ENCODE results near the gene ZFP90. TPM values are rescaled to one million over a fixed set of nuclear protein-coding genes. Genes with fewer than 3 reads are reported as not detected.

The ZFP90 gene
- total and polyA plus RNA-seq, 2 donors (not counting 1 experiment from before 2014, with no cell fraction given), result 18.7 to 42.8 TPM

DNA sequence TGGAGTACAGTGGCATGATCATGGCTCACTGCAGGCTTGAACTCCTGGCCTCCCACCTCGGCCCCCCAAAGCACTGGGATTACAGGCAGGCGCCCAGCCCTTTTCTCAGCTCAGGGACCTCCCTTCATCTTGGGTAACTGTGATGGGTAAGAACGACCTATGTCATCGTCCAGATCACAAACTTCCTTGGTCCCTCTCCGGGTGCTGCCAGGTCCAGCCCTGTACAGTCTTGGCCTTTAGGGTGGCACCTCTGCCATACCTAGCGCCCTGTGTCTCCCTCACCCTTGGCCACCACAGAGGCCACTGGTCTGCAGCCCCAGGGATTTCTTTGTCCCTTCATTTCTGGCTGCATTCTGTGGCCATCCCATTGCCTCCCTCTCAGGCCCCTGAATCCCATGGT lies 29.7 kb upstream of the ZFP90 start:
- no peaks in the 10 kb centered on the region for H3K9me3 ChIP-seq (ENCODE audit: control insufficient read depth, insufficient read depth, low read depth, low read length)
- H3K36me3 ChIP-seq (ENCODE audit: control insufficient read depth, insufficient read depth, low read length), result no peaks in the 10 kb centered on the region
- TF ChIP-seq, protein P1, sequence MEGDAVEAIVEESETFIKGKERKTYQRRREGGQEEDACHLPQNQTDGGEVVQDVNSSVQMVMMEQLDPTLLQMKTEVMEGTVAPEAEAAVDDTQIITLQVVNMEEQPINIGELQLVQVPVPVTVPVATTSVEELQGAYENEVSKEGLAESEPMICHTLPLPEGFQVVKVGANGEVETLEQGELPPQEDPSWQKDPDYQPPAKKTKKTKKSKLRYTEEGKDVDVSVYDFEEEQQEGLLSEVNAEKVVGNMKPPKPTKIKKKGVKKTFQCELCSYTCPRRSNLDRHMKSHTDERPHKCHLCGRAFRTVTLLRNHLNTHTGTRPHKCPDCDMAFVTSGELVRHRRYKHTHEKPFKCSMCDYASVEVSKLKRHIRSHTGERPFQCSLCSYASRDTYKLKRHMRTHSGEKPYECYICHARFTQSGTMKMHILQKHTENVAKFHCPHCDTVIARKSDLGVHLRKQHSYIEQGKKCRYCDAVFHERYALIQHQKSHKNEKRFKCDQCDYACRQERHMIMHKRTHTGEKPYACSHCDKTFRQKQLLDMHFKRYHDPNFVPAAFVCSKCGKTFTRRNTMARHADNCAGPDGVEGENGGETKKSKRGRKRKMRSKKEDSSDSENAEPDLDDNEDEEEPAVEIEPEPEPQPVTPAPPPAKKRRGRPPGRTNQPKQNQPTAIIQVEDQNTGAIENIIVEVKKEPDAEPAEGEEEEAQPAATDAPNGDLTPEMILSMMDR (conservative IDR thresholded peaks at IDR 0.05 in 1 of 2, IDR thresholded peaks at IDR 0.05 in 1 of 2; ENCODE audit: low read depth in 1 of 2, low read length in 2 of 2), result no peak
- no peak for TF ChIP-seq EZH2 (IDR thresholded peaks at IDR 0.05; ENCODE audit: low read length, missing control alignments)
- no peak overlapping the region for H2AFZ ChIP-seq (ENCODE audit: low read length)
- no peaks in the 10 kb centered on the region for H4K20me1 ChIP-seq (ENCODE audit: control insufficient read depth, extremely low read depth, insufficient read depth, low read length)
- H3K27me3 ChIP-seq (ENCODE audit: control insufficient read depth, insufficient read depth, low read length), result no peaks in the 10 kb centered on the region
- H3K9ac ChIP-seq (ENCODE audit: insufficient read depth, low read length), result no peak overlapping the region
- no peak overlapping the region for H3K27ac ChIP-seq (ENCODE audit: insufficient read depth, low read length)
- no peak for DNase-seq (ENCODE audit: low read depth in 2 of 2)
- no peaks in the 10 kb centered on the region for H3K4me1 ChIP-seq (ENCODE audit: control insufficient read depth, extremely low read depth, insufficient read depth, low read length)
- H3K79me2 ChIP-seq (ENCODE audit: control insufficient read depth, insufficient read depth, low read length), result no peaks in the 10 kb centered on the region
- H3K4me3 ChIP-seq (replicated peaks in 1 of 4; ENCODE audit: control extremely low read depth in 1 of 4, insufficient read depth in 1 of 4, low read depth in 3 of 4, low read length in 4 of 4), result no peak overlapping the region
- H3K4me2 ChIP-seq (ENCODE audit: extremely low read depth, insufficient read depth, low read length), result no peak overlapping the region

DNA sequence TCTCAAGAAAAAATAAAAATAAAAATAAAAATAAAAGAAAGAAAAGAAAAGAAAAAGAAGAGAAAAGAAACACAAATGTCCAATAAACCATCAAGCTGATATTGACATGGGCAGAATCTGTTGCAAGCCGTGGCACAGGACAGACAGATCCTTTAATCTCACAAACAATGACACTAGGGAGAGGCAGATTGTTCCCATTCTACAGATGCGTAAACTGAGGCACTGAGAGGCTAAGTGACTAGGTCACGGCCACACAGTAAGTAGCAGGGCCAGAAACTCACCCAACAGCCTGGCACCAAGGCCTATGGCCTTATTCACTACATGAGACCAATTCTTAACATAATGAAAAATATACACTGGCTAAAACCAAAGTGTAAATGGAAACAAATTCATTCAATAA lies 28.3 kb upstream of the ZFP90 start:
- Histone ChIP-seq H3K79me2 (ENCODE audit: control insufficient read depth, insufficient read depth, low read length) (no peaks in the 10 kb centered on the region), H3K9ac (ENCODE audit: insufficient read depth, low read length) (no peak overlapping the region), H2AFZ (ENCODE audit: low read length) (no peak overlapping the region), H3K4me1 (ENCODE audit: control insufficient read depth, extremely low read depth, insufficient read depth, low read length) (no peaks in the 10 kb centered on the region), H3K36me3 (ENCODE audit: control insufficient read depth, insufficient read depth, low read length) (no peaks in the 10 kb centered on the region), H3K4me2 (ENCODE audit: extremely low read depth, insufficient read depth, low read length) (no peak overlapping the region), H3K9me3 (ENCODE audit: control insufficient read depth, insufficient read depth, low read depth, low read length) (no peaks in the 10 kb centered on the region), H3K4me3 (replicated peaks in 1 of 4; ENCODE audit: control extremely low read depth in 1 of 4, insufficient read depth in 1 of 4, low read depth in 3 of 4, low read length in 4 of 4) (no peak overlapping the region), H3K27me3 (ENCODE audit: control insufficient read depth, insufficient read depth, low read length) (no peaks in the 10 kb centered on the region), H4K20me1 (ENCODE audit: control insufficient read depth, extremely low read depth, insufficient read depth, low read length) (no peaks in the 10 kb centered on the region), H3K27ac (ENCODE audit: insufficient read depth, low read length) (no peak overlapping the region)
- TF ChIP-seq, protein P1 (conservative IDR thresholded peaks at IDR 0.05 in 1 of 2, IDR thresholded peaks at IDR 0.05 in 1 of 2; ENCODE audit: low read depth in 1 of 2, low read length in 2 of 2), result no peak
- no peak for TF ChIP-seq EZH2 (IDR thresholded peaks at IDR 0.05; ENCODE audit: low read length, missing control alignments)
- no peak for DNase-seq (ENCODE audit: low read depth in 2 of 2)

DNA sequence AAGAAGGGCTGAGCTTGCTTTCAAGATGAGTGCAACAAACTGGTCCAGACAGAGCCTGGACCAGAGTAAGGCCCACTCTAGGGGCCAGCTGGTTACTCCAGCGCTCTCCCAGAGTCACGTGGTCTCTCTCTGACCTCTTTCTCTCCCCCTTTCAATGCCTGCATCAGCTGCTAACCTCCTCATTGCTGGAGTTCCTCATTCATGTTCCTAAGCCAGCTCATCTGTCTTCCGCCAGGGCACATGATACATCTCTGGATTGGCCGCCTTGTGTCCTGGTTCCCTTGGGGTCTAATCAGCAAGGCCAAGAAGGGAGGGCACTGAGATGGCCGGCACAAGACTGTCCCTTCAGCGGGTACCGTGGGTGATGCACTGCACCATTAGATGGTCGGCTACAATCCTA lies 26.9 kb upstream of the ZFP90 start:
- Histone ChIP-seq H3K9me3 (ENCODE audit: control insufficient read depth, insufficient read depth, low read depth, low read length) (no peaks in the 10 kb centered on the region), H3K4me1 (ENCODE audit: control insufficient read depth, extremely low read depth, insufficient read depth, low read length) (no peaks in the 10 kb centered on the region), H3K27ac (ENCODE audit: insufficient read depth, low read length) (no peak overlapping the region), H3K9ac (ENCODE audit: insufficient read depth, low read length) (no peak overlapping the region), H3K36me3 (ENCODE audit: control insufficient read depth, insufficient read depth, low read length) (no peaks in the 10 kb centered on the region), H3K4me2 (ENCODE audit: extremely low read depth, insufficient read depth, low read length) (no peak overlapping the region), H3K4me3 (replicated peaks in 1 of 4; ENCODE audit: control extremely low read depth in 1 of 4, insufficient read depth in 1 of 4, low read depth in 3 of 4, low read length in 4 of 4) (no peak overlapping the region), H4K20me1 (ENCODE audit: control insufficient read depth, extremely low read depth, insufficient read depth, low read length) (no peaks in the 10 kb centered on the region), H3K79me2 (ENCODE audit: control insufficient read depth, insufficient read depth, low read length) (no peaks in the 10 kb centered on the region), H2AFZ (ENCODE audit: low read length) (no peak overlapping the region), H3K27me3 (ENCODE audit: control insufficient read depth, insufficient read depth, low read length) (no peaks in the 10 kb centered on the region)
- DNase-seq (ENCODE audit: low read depth in 2 of 2), result no peak
- no peak for TF ChIP-seq EZH2 (IDR thresholded peaks at IDR 0.05; ENCODE audit: low read length, missing control alignments)
- TF ChIP-seq, protein P1 (conservative IDR thresholded peaks at IDR 0.05 in 1 of 2, IDR thresholded peaks at IDR 0.05 in 1 of 2; ENCODE audit: low read depth in 1 of 2, low read length in 2 of 2), result no peak
